ENCODE data around the gene SCN2B. TPM values are rescaled to one million over a fixed set of nuclear protein-coding genes. Genes with fewer than 3 reads are reported as not detected.
"Not testable (repeated sequence)": the region's sequence is repeated elsewhere in the genome, so short reads cannot be mapped to it uniquely, and the experiment has no call there.

Gene SCN2B
- total RNA-seq, 2 donors from 2014 or later: not detected

DNA sequence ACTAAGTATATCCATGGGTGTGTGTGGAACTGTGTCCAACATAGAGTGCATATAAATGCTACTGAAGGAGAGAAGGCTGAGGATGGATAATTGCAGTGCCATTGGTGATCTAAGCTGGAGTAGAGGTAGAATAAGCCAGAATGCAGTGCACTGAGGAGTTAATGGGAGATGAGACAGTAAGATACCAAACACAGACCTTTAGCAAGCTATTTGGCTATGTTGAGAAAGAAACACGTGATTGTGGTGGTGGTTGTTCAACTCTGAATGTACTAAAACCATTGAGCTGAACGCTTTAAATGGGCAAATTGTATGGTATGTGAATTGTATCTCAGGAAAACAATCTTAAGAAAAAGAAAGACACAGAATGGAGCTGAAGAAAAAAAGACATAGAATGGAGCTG, 25.5 kb upstream of the SCN2B start:
- Mint-ChIP-seq H3K4me1 (ENCODE audit: low read depth in 2 of 2) (peaks cover 13 to 22% of the 10 kb centered on the region in 2 donors), H3K36me3 (peaks cover 4% of the 10 kb centered on the region), H3K4me3 (no peak overlapping the region), H3K27ac (no peak overlapping the region), H3K27me3 (peaks cover 0 to 2% of the 10 kb centered on the region in 2 donors), H3K9me3 (peaks cover 2% of the 10 kb centered on the region)
- DNase-seq (ENCODE audit: low spot score) (no peak), ATAC-seq (peak in 1 of 2 donors; percentile 39)

DNA sequence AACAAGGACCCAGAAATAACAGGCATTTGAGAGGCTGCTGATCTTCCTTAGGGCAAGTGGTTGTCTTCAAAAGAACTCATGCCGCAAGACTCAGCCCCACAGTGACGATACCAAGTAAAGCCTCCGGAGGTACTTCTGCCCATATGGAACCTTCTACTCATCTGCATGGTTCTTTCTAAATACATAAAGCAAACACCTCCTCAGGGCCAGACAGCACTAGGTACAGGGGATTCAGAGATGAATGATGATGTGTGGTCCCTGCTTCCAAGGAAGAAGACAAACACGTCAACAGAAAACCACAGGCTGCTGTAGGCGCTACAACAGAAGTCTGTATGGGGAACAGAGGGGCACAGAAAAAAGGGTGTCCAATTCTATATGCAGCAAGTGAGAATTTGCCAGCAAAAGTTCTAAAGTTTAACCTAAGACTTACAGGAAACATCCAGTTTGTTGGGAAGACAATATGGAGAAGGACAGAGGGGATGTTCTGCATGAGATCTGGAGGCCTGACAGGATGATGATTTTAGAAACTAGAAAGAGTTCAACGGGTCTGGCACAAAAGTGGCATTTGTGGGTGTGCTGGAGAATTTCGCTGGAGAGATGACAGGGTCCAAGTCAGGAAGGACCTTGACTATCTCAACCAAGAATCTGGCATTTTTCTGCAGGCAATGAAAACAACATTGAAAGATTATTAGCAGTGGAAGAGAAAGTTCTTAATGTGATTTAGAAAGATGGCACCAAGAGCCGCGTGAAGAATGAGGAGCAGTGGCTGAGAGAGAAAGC, 24.7 kb upstream of the SCN2B start:
- DNase-seq (ENCODE audit: low spot score): no peak
- Mint-ChIP-seq H3K4me1 (ENCODE audit: low read depth in 2 of 2) (peaks cover 5 to 13% of the 10 kb centered on the region in 2 donors), H3K27me3 (no peaks in the 10 kb centered on the region), H3K4me3 (no peak overlapping the region), H3K36me3 (no peaks in the 10 kb centered on the region), H3K27ac (no peak overlapping the region), H3K9me3 (peaks cover under 1% of the 10 kb centered on the region)
- peak; percentile 25 to 77 for ATAC-seq

DNA sequence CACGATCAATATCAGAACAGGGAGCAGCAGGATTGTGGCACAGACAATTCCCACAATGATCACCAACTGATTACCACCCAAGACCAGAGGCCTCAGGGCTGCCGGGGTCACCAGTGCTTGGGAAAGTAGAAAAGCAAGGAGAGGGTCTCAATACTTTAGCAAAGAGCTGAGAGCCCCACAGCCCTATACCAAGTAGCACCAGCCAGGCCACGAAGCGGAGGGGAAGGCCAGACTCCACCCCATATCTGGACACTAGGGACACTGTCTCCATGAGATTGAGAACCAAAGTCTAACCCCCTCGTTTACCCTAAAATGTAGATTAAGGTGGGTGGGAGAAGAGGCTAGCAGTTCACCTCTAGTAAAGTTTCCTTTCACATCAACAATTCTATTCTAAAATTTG, 24.1 kb upstream of the SCN2B start:
- H3K9me3 Mint-ChIP-seq: no peaks in the 10 kb centered on the region
- peaks cover 0 to 7% of the 10 kb centered on the region in 2 donors for H3K4me1 Mint-ChIP-seq (ENCODE audit: low read depth in 2 of 2)
- no peak overlapping the region for H3K4me3 Mint-ChIP-seq
- no peaks in the 10 kb centered on the region for H3K27me3 Mint-ChIP-seq
- H3K27ac Mint-ChIP-seq: no peak overlapping the region
- ATAC-seq (no peak), DNase-seq (ENCODE audit: low spot score) (no peak)
- no peaks in the 10 kb centered on the region for H3K36me3 Mint-ChIP-seq

DNA sequence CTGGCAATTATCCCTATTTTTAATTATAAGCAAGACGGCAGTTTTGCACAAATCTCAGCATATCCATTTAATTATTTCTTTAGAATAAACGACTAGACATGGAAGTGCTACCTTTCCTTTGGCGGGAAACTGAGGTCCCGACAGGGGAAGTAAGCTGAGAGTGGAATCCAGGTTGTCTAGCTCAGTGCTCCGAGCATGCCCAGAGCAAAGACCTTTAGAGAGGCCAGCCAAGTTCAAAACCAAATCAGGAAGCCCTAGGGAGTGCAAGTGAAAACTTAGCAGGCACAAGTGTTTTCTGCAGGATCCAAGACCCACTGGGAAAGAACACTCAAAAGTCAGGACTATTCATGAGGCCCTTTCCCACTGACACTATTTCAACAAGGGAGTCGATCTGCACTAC, 22.7 kb upstream of the SCN2B start:
- ATAC-seq (no peak), DNase-seq (ENCODE audit: low spot score) (no peak)
- no peaks in the 10 kb centered on the region for H3K9me3 Mint-ChIP-seq
- H3K27me3 Mint-ChIP-seq: no peaks in the 10 kb centered on the region
- H3K27ac Mint-ChIP-seq: peak overlapping the region; percentile 20 to 76
- peaks cover 0 to 6% of the 10 kb centered on the region in 2 donors for H3K4me1 Mint-ChIP-seq (ENCODE audit: low read depth in 2 of 2)
- no peak overlapping the region for H3K4me3 Mint-ChIP-seq
- no peaks in the 10 kb centered on the region for H3K36me3 Mint-ChIP-seq

DNA sequence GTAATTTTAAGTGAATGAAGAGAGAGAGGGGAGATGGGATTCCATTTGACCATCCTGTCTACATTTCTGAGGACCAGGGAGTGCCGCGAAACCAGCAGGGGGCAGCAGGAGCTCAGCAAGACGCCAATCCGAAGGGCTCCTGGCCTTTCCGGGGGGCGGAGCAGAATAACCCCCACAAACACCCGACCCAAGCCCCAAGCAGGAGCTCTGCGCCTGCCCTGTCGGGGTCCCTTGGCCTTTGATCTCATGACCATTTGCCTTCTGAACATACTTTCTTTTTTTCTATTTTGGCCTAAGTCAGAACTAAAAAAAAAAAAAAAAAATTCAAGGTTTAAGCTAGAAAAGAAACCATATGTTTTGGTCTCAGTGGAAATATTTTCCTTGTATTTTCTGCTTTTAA, 21.9 kb upstream of the SCN2B start:
- peak overlapping the region; percentile 20 to 76 for H3K27ac Mint-ChIP-seq
- peak; percentile 67 to 91 for ATAC-seq

DNA sequence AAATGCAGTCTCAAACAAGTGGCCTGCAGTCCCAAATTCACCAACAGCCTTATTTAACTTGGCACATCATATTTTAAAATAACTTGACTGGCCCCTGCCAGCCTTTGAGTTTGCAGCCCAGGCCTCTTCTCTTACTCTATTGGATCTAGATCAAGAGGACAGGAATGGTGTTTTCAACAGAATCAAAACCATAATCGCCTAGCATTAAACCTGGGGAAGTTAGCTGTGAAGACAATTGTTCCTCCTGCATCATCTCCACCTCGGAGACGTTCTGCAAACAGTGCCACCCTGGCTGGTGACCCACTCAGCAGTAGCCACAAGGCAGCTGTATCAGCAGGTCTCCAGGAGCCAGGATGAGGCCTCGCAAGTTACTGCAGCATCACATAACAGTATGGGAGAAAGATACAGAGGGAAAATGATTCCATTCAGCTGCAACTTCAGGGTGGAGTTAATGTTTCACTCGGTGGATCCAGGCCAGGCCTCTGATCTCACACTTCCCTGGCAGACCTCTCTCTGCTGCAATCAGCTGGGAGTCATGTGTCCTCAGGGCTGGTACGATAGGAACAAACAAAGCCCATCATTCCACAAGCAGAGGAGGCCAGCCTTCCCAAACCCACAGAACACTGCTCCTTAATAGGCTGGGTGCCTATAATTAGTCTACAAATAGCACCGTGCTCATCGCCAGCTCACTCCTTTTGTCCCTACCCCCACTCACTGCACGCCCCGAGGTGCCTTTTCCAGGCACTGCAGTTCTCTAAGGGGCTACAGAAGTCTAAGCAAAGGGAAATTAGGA, 18.6 kb upstream of the SCN2B start:
- ATAC-seq (no peak), DNase-seq (ENCODE audit: low spot score) (no peak)
- no peaks in the 10 kb centered on the region for H3K36me3 Mint-ChIP-seq
- H3K9me3 Mint-ChIP-seq: peaks cover 4% of the 10 kb centered on the region
- peaks cover 0 to 6% of the 10 kb centered on the region in 2 donors for H3K4me1 Mint-ChIP-seq (ENCODE audit: low read depth in 2 of 2)
- peaks cover 3 to 5% of the 10 kb centered on the region in 2 donors for H3K27me3 Mint-ChIP-seq
- H3K4me3 Mint-ChIP-seq: no peak overlapping the region
- H3K27ac Mint-ChIP-seq: no peak overlapping the region

More for the DNA sequence above, 21.9 kb upstream of the SCN2B start:
- no peaks in the 10 kb centered on the region for H3K36me3 Mint-ChIP-seq
- H3K27me3 Mint-ChIP-seq: no peaks in the 10 kb centered on the region
- peak; percentile 88 for DNase-seq (ENCODE audit: low spot score)
- H3K4me1 Mint-ChIP-seq (ENCODE audit: low read depth in 2 of 2): peaks cover 0 to 6% of the 10 kb centered on the region in 2 donors
- H3K4me3 Mint-ChIP-seq: no peak overlapping the region
- H3K9me3 Mint-ChIP-seq: no peaks in the 10 kb centered on the region

DNA sequence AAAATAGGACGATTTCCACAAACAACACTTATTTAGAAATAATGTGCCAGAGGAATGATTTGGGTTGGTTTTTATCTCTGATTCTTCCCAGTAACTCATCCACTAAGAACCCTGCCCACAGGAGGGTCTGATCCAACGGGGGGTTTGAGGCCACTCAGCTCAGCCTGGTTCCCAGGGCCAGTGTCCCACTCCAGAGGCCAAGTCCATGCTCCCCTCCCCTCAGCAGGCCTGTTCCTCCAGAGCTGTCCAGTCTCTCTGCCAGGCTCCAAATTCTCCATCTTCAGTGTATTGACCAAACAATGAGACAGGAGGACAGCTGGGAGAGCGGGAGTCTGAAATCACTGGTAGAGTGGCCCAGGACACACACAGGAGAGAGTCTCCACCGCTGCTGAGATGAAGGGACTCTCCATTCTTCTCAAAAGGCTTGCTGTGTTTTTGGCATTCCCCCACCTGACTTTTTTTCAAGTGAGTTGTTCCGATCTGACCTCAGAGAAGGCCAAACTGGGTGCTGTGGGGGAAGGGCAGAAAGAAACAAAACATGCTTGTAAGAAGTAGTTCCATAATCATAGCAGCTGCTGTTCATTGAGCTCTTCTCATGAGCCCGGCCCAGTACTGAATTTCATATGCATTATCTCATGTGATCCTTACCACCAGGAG, 17.6 kb upstream of the SCN2B start:
- no peak for ATAC-seq
- H3K9me3 Mint-ChIP-seq: peaks cover 4% of the 10 kb centered on the region
- DNase-seq (ENCODE audit: low spot score): no peak
- H3K4me3 Mint-ChIP-seq: no peak overlapping the region
- no peaks in the 10 kb centered on the region for H3K36me3 Mint-ChIP-seq
- peaks cover 0 to 5% of the 10 kb centered on the region in 2 donors for H3K4me1 Mint-ChIP-seq (ENCODE audit: low read depth in 2 of 2)
- H3K27ac Mint-ChIP-seq: no peak overlapping the region
- peaks cover 6 to 13% of the 10 kb centered on the region in 2 donors for H3K27me3 Mint-ChIP-seq

DNA sequence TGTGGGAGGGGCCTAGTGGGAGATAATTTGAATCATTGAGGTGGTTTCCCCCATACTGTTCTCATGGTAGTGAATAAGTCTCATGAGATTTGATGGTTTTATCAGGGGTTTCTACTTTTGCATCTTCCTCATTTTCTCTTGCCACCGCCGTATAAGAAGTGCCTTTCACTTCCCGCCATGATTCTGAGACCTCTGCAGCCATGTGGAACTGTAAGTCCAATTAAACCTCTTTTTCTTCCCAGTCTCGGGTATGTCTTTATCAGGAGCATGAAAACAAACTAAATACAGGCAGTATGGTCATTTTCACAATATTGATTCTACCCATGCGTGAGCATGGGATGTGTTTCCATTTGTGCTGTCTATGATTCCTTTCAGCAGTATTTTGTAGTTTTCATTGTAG, 16.4 kb upstream of the SCN2B start:
- not testable (repeated sequence) for H3K27ac Mint-ChIP-seq; H3K9me3 Mint-ChIP-seq; DNase-seq (ENCODE audit: low spot score); ATAC-seq; H3K4me3 Mint-ChIP-seq; H3K36me3 Mint-ChIP-seq; H3K4me1 Mint-ChIP-seq (ENCODE audit: low read depth in 2 of 2)
- peaks cover 6 to 15% of the 10 kb centered on the region in 2 donors for H3K27me3 Mint-ChIP-seq

DNA sequence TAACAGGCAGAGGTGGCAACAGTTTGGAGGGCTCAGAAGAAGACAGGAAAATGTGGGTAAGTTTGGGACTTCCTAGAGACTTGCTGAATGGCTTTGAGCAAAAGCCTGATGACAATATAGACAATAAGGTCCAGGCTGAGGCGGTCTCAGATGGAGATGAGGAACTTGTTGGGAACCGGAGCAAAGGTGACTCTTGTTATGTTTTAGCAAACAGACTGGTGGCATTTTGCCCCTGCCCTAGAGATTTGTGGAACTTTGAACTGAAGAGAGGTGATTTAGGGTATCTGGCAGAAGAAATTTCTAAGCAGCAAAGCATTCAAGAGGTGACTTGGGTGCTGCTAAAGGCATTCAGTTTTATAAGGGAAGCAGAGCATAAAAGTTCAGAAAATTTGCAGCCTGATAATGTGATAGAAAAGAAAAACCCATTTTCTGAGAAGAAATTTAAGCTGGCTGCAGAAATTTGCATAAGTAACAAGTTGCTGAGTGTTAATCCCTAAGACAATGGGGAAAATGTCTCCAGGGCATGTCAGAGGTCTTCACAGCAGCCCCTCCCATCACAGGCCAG, 14.6 kb upstream of the SCN2B start:
- H3K36me3 Mint-ChIP-seq; H3K4me1 Mint-ChIP-seq (ENCODE audit: low read depth in 2 of 2); H3K4me3 Mint-ChIP-seq; H3K27ac Mint-ChIP-seq; ATAC-seq; H3K9me3 Mint-ChIP-seq; DNase-seq (ENCODE audit: low spot score): not testable (repeated sequence)
- H3K27me3 Mint-ChIP-seq: peaks cover 10 to 22% of the 10 kb centered on the region in 2 donors

DNA sequence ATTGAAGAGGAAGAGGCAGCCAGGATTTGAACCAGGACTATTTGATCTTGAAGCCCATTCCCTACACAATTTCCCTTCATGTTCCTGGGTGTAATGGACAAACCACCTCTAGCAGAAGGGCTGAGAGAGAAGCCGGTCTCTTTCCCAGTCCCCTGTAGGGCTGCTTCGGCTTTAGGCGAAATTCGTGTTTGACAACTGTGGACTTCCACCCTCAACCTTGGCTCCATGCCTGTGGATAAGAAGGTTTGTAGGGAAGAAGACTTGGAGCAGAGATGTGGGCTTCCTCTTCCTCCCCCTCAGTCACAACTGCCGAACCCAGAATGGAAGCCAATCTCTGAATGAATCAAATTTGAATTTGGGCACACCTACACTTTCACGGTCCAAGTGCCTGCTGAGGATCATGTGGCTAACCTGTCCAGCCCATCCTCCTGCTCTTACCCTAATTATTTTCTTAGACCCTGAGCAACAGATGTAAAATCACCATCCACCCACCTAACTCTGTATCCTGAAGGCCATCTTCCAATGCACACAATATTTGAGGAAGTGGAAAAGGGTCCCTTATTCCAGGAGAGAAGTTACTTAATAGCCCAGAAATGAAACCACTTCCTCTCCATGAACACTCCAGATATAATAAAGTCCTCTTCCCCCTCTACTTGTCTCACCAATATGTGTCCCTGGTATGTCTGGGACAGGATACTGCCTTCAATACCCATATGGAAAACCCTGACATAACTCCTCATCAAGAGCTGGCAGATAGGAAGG, 10.1 kb upstream of the SCN2B start:
- Mint-ChIP-seq H3K9me3 (peaks cover 4% of the 10 kb centered on the region), H3K27me3 (peaks cover 18 to 30% of the 10 kb centered on the region in 2 donors), H3K27ac (no peak overlapping the region), H3K4me3 (no peak overlapping the region), H3K36me3 (no peaks in the 10 kb centered on the region), H3K4me1 (ENCODE audit: low read depth in 2 of 2) (no peaks in the 10 kb centered on the region)
- ATAC-seq: no peak
- no peak for DNase-seq (ENCODE audit: low spot score)

DNA sequence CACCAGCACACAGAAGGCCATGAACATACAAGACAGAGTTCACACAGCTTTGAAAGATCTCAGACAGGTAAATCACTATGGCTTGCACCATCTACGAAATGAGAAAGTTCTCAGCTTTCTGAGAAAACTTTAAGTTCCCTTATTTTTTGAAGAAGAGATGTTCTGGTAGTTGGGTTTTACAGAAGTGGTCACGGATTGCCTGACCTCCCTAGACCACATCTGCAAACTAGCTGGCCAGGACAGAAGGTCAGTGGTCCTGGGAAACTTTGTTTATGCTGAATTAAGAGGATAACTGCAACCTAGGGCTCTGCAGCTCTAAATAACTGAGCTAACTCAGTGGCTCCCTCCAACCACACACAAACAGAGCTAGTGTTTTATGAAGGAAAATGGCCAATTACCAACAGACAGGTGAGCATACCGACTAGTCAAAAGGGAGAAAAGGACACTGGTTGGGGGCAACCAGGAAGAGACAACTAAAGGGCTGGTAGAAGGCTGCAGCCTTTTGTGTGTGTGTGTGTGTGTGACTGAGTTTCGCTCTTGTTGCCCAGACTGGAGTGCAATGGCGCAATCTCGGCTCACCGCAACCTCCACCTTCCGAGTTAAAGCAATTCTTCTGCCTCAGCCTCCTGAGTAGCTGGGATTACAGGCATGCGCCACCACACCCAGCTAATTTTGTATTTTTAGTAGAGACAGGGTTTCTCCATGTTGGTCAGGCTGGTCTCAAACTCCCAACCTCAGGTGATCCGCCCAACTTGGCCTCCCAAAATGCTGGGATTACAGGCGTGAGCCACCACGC, 8.5 kb upstream of the SCN2B start:
- no peaks in the 10 kb centered on the region for H3K4me1 Mint-ChIP-seq (ENCODE audit: low read depth in 2 of 2)
- H3K27ac Mint-ChIP-seq: no peak overlapping the region
- peaks cover 13 to 28% of the 10 kb centered on the region in 2 donors for H3K27me3 Mint-ChIP-seq
- H3K9me3 Mint-ChIP-seq: no peaks in the 10 kb centered on the region
- ATAC-seq: no peak
- H3K36me3 Mint-ChIP-seq: no peaks in the 10 kb centered on the region
- no peak overlapping the region for H3K4me3 Mint-ChIP-seq
- no peak for DNase-seq (ENCODE audit: low spot score)

DNA sequence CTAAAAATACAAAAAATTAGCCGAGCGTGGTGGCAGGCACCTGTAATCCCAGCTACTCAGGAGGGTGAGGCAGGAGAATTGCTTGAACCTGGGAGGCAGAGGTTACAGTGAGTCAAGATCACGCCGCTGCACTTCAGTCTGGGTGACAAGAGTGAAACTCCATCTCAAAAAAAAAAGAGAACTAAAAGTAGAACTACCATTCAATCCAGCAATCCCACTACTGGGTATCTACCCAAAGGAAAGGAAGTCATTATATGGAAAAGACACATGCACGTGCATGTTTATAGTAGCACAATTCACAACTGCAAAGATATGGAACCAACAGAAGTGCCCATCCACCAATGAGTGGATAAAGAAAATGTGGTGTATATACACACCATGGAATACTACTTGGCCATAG, 7.3 kb upstream of the SCN2B start:
- H3K9me3 Mint-ChIP-seq; ATAC-seq; DNase-seq (ENCODE audit: low spot score); H3K36me3 Mint-ChIP-seq; H3K4me3 Mint-ChIP-seq; H3K4me1 Mint-ChIP-seq (ENCODE audit: low read depth in 2 of 2); H3K27ac Mint-ChIP-seq: not testable (repeated sequence)
- peaks cover 18 to 21% of the 10 kb centered on the region in 2 donors for H3K27me3 Mint-ChIP-seq

Data from natural killer cell treated with Interleukin-12 subunit alpha and Interleukin-12 subunit beta and Interleukin-15 and Interleukin-18, amount 100 ng/mL, for 72 hours (primary cell).